ENCODE data around the gene PARD3B.
A peak's percentile ranks its signal among the peaks of the same experiment; 100 is the strongest.

The PARD3B gene

GRCh38 chr2:205292665-205293295 lies 747.5 kb downstream of the PARD3B start:
- no peak for FAIRE-seq

- FAIRE-seq, result no peak
Measured at GRCh38 chr2:205293559-205293958, 748.3 kb downstream of the PARD3B start.

GRCh38 chr2:205296959-205297358 lies 751.7 kb downstream of the PARD3B start:
- FAIRE-seq, result no peak

- no peak for FAIRE-seq
Measured at GRCh38 chr2:205297368-205297767, 752.1 kb downstream of the PARD3B start.

- FAIRE-seq, result no peak
Measured at GRCh38 chr2:205297846-205298245, 752.6 kb downstream of the PARD3B start.

GRCh38 chr2:205311201-205311600 lies 765.9 kb downstream of the PARD3B start:
- FAIRE-seq, result no peak

- FAIRE-seq, result no peak
Measured at GRCh38 chr2:205321231-205321630, 776.0 kb downstream of the PARD3B start.

GRCh38 chr2:205323929-205324328 lies 778.7 kb downstream of the PARD3B start:
- peak; percentile 39 for FAIRE-seq

- no peak for FAIRE-seq
Measured at GRCh38 chr2:205324355-205324754, 779.1 kb downstream of the PARD3B start.

- no peak for FAIRE-seq
Measured at GRCh38 chr2:205333351-205333750, 788.1 kb downstream of the PARD3B start.

GRCh38 chr2:205337274-205337673 lies 792.0 kb downstream of the PARD3B start:
- FAIRE-seq, result no peak

- no peak for FAIRE-seq
Measured at GRCh38 chr2:205338156-205338555, 792.9 kb downstream of the PARD3B start.

GRCh38 chr2:205343103-205343502 lies 797.8 kb downstream of the PARD3B start:
- FAIRE-seq, result no peak

- no peak for FAIRE-seq
Measured at GRCh38 chr2:205346649-205347048, 801.4 kb downstream of the PARD3B start.

- no peak for FAIRE-seq
Measured at GRCh38 chr2:205347899-205348298, 802.6 kb downstream of the PARD3B start.

GRCh38 chr2:205352094-205352493 lies 806.8 kb downstream of the PARD3B start:
- no peak for FAIRE-seq

- FAIRE-seq, result no peak
Measured at GRCh38 chr2:205352593-205352992, 807.3 kb downstream of the PARD3B start.

- no peak for FAIRE-seq
Measured at GRCh38 chr2:205357732-205358131, 812.5 kb downstream of the PARD3B start.

- no peak for FAIRE-seq
Measured at GRCh38 chr2:205358351-205358815, 813.1 kb downstream of the PARD3B start.

GRCh38 chr2:205361272-205361671 lies 816.0 kb downstream of the PARD3B start:
- FAIRE-seq, result no peak

GRCh38 chr2:205361970-205362369 lies 816.7 kb downstream of the PARD3B start:
- FAIRE-seq, result no peak

- FAIRE-seq, result no peak
Measured at GRCh38 chr2:205364261-205364660, 819.0 kb downstream of the PARD3B start.

GRCh38 chr2:205366336-205367060 lies 821.2 kb downstream of the PARD3B start:
- no peak for FAIRE-seq

- FAIRE-seq, result no peak
Measured at GRCh38 chr2:205367331-205367935, 822.2 kb downstream of the PARD3B start.

Data from G401.6 (cell line).